Fibroblast of pulmonary artery (primary cell): ENCODE measurements around the gene MRPL9.

Source experiments
- DNase-seq: peaks from one replicate; pipeline ENCODE4 v3.0.0-alpha.2; 2010; ENCODE audit warnings: low read depth
- H3K4me3 ChIP-seq: replicated peaks from 2 replicates; pipeline ENCODE4 v1.5.1; 2011; ENCODE audit warnings: low read depth, mild to moderate bottlenecking, control low read depth, low read length, moderate library complexity
- TF ChIP-seq, protein P1 (sequence below): IDR thresholded peaks from 2 replicates; pipeline ENCODE4 v1.5.1; 2011; ENCODE audit warnings: mild to moderate bottlenecking, control low read depth, low read length, inconsistent platforms; ENCODE audit errors: missing control alignments

Gene MRPL9

DNA sequence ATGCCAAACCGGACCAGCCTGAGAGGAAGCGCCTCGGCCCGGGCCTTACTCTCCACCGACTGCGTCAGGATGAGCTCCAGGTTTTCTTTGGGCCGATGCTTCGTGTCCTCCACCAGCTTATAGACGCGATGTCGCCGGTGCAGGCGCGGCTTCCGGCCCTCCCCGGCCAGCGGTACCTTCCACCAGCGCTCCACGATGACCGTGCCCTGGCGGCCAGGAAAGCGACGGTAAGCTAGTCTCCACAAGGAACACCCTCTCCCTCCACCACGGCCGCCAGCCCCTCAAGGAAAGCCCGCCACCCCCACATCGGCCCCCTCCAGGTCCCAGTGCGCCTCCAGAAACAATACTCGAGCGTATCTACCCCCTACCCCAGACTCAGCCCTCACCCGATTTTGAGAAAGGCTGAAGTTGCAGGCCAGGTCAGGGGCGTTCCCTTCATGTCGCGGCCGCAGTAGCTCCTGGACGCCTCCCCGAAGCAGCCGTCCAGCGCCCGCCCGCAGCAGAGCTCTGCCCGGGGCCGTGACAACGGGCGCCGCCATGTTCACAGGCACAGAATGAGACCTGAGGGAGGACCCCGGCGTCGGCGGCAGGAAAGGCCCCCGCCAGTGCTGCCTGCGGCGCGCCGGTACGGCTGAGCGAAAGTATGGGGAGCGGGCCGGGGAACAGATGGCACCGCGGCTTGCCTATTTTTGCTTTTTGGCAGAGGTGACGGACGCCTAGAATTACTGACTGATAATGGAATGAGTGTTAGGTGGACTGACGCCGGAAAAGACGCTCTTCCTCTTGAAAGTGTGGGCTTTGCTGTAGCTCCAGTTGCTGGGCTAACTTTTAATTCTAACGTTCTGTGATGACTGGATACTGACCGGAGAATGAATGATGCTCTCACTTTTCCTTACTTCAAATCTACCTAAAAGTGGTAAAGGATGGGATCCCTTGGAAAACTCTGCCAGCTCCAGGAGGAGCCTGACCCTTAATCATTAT is at the start of gene MRPL9:
MRPL9 (minus strand) TSS at position 556 of the 981 bp plus-strand sequence; CDS start at position 539, 17 bp downstream.
- DNase-seq = peak; percentile 77
- TF ChIP-seq, protein P1, sequence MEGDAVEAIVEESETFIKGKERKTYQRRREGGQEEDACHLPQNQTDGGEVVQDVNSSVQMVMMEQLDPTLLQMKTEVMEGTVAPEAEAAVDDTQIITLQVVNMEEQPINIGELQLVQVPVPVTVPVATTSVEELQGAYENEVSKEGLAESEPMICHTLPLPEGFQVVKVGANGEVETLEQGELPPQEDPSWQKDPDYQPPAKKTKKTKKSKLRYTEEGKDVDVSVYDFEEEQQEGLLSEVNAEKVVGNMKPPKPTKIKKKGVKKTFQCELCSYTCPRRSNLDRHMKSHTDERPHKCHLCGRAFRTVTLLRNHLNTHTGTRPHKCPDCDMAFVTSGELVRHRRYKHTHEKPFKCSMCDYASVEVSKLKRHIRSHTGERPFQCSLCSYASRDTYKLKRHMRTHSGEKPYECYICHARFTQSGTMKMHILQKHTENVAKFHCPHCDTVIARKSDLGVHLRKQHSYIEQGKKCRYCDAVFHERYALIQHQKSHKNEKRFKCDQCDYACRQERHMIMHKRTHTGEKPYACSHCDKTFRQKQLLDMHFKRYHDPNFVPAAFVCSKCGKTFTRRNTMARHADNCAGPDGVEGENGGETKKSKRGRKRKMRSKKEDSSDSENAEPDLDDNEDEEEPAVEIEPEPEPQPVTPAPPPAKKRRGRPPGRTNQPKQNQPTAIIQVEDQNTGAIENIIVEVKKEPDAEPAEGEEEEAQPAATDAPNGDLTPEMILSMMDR = no peak
- peak within 1 kb of the TSS; percentile 82 for H3K4me3 ChIP-seq

DNA sequence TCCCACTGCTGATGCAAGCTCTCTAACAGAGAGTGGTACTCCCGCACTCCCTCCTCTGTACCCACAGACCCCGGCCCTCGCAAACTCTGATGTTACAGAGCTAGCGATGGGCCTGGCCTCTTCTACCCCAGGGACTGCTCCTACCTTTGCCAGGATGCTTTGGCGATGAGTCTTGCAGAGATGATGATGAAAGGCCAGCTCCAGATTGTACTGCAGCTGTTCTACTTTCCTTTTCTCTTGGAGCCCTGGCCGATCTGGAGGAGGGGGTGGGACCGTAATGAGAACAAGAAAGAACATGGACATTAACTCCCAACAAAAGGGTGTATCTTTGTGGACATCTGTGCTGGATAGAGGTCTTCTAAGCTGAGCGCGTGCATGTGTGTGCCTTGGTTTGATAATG is 47.9 kb upstream of the MRPL9 start:
- no peak overlapping the region for H3K4me3 ChIP-seq
- DNase-seq = peak; percentile 47
- TF ChIP-seq, protein P1 = no peak

DNA sequence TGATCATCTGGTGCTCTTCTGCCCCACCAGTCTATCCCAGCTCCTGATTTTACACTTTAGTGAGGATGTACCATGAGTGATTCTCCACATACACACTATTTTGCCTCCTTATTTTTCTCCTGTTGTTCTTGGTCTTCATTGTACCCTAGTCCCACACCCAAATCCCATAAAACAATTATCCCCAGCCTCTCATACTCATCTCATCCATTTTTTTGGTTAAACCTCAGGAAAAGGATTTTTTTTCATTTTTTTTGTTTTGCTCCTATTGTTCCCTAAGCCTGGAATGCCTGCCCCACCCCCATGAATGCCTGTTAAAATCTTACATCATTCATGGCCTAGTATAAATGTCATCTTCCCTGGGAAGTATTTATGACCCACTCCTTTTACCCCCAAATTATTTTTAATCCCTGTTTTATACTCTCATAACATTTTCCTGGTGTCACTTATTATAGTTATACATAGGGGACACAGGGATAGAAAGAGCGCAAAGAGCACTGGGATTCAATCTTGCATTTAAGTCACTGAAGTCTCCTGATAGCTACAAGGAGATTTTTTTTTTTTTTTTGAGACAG is 46.8 kb upstream of the MRPL9 start:
- H3K4me3 ChIP-seq = no peak overlapping the region
- DNase-seq = no peak
- TF ChIP-seq, protein P1 = no peak

DNA sequence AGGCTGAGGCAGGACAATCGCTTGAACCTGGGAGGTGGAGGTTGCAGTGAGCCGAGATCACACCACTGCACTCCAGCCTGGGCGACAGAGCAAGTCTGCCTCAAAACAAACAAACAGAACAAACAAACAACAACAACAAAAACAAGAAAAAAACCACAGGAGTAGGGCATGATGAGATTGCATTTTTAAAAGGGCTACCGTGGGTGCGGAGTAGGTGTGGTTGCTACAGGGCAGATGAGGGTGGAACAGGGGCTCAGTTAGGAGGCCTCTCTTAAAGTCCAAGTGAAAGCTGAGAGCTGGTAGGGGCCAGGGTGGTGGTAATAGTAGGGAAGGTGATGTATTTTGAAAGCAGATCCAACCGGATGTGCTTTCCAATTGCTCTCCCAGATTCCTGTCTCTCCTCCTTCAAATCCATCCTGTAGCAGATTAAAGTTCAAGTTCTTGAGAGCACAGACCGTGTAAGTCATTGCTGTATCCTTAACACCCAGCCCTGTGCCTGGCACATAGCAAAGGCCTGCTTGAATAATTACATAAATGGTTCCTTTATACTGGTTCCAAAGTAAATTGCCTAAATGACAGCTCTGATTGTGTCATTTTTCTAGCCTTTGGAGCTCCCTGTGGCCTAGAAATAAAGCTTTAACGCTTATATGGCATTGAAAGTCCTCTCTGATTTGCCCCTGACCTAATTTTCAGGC is 46.1 kb upstream of the MRPL9 start:
- no peak overlapping the region for H3K4me3 ChIP-seq
- TF ChIP-seq, protein P1 = no peak
- DNase-seq = no peak

DNA sequence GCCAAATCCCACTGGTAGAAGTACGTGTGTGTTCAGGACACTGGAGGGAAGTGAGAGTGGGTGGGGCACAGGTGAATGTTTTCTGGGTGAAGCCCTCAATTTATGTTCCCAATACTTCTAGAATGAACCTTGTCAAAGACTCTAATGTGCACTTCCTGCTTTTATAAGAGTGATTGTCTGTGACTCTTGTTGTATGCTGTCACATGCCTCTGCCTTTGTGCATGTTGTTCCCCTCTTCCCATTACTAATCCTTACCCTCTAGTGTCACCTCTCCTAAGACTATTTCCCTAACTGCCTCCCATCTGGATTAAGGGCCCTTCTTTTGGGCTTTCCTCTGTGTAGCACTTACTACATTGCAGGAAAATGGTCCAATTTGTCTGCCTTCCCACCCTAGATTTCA is 44.5 kb upstream of the MRPL9 start:
- no peak for DNase-seq
- no peak overlapping the region for H3K4me3 ChIP-seq
- TF ChIP-seq, protein P1 = no peak

DNA sequence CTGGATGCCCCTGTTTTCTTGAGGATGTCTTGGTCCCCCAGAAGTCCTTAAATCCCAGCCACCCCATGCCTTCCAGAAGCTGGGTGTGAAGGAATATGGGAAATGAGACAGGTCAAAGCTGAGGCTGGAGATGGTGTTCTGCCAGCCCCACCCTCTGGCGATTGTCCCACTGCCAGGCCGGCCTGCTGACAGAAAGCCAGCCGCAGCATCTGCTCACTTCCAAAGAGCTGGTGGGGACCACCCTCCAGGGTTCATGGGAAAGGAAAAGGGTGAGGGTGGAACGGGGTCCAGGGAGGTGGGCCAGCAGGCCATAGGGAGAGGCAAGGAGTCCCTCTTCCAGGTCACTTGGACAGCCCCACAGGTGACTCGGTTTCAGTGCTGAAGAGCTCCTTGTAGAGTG is 43.8 kb upstream of the MRPL9 start:
- no peak for DNase-seq
- TF ChIP-seq, protein P1 = no peak
- no peak overlapping the region for H3K4me3 ChIP-seq
